K562 (cell line): Measurements from ENCODE around the gene CEP57. TPM values are rescaled to one million over a fixed set of nuclear protein-coding genes. Genes with fewer than 3 reads are reported as not detected.

ENCODE experiments used
- MXD1 ChIP-seq: fragments of 250-450 bp; sonication (Bioruptor Pico); IDR thresholded peaks from 2 replicates; pipeline ENCODE4 v1.8.0; 2021; ENCODE audit warnings: borderline replicate concordance, mild to moderate bottlenecking, moderate library complexity; ENCODE audit not compliant: poor library complexity, severe bottlenecking
- MXI1 ChIP-seq: IDR thresholded peaks from 2 replicates; pipeline ENCODE4 v1.6.1; 2011; ENCODE audit warnings: low read depth, mild to moderate bottlenecking, improper control_type of control experiment, low read length
- RNF219 ChIP-seq: fragments of 250-450 bp; sonication (Bioruptor Pico); IDR thresholded peaks from 2 replicates; pipeline ENCODE4 v1.5.0; 2022; ENCODE audit warnings: mild to moderate bottlenecking
- SRSF9 ChIP-seq: fragments of 200-400 bp; formaldehyde crosslinking; IDR thresholded peaks from 2 replicates; pipeline ENCODE4 v1.6.1; 2017; ENCODE audit warnings: low read depth, low read length, borderline replicate concordance
- USF2 ChIP-seq: sonication (generic); formaldehyde crosslinking; IDR thresholded peaks from 2 replicates; pipeline ENCODE4 v1.5.0; 2020; ENCODE audit warnings: missing genetic modification reagents
- ZNF407 ChIP-seq: fragments of 450-650 bp; IDR thresholded peaks from 2 replicates; pipeline ENCODE4 v1.6.1; 2016; ENCODE audit warnings: low read depth
- ZNF592 ChIP-seq: fragments of 450-650 bp; IDR thresholded peaks from 2 replicates; pipeline ENCODE4 v1.6.1; 2017; ENCODE audit warnings: antibody characterized with exemption, mild to moderate bottlenecking
- polyA plus RNA-seq, 8 experiments: library from polyadenylated mRNA; depleted of rRNA in 4 of 8; stranded (reverse) in 5 of 8; unstranded in 3 of 8; fragments of >200 nt; fragmentation: Nextera tagmentation in 2 of 8; fragmentation: Illumina TruSeq in 1 of 8; extraction: Ambion mirVana in 2 of 8; extraction: Trizol in 1 of 8; gene quantifications; 2 replicates each; pipeline versions ENCODE4 v1.2.1 to v1.2.3, GENCODE V29; 2011 to 2014; ENCODE audit warnings: inconsistent platforms in 1 of 8, missing spikeins in 1 of 8
- total RNA-seq, 7 experiments: library from RNA; depleted of rRNA in 6 of 7; stranded (reverse); fragments of >200 nt in 6 of 7; fragmentation: Illumina TruSeq in 2 of 7; extraction: Trizol in 2 of 7; gene quantifications; 2 replicates each; pipeline versions ENCODE4 v1.2.1 to v1.2.3, GENCODE V29; 2011 to 2021; ENCODE audit warnings: low replicate concordance in 1 of 7

The CEP57 gene
- total and polyA plus RNA-seq, 9 of the 15 experiments (the other 6 are each of a cell fraction or from before 2014, with no cell fraction given): 25.1 to 88.1 (median 65.2) TPM

- TF ChIP-seq ZNF407: no peak
- TF ChIP-seq MXI1: no peak
- TF ChIP-seq SRSF9: no peak
- TF ChIP-seq RNF219: no peak
- TF ChIP-seq MXD1: no peak
- 0 out of 2 replicates have a peak, but pooled peaks have one; percentile 10 for TF ChIP-seq ZNF592
- TF ChIP-seq USF2 (CRISPR knock-in tag): no peak
Measured at GRCh38 chr11:95790123-95790932, at the start of gene CEP57 (continued).
